Endothelial cell of umbilical vein (primary cell): ENCODE results near the gene HDAC9.

Experiments
- FOS ChIP-seq: IDR thresholded peaks from 2 replicates; pipeline ENCODE4 v1.6.1; 2011; ENCODE audit warnings: mild to moderate bottlenecking, low read length, moderate library complexity, borderline replicate concordance; ENCODE audit not compliant: insufficient read depth
- MYC ChIP-seq: IDR thresholded peaks from one replicate; pipeline ENCODE4 v1.6.1; 2011; ENCODE audit warnings: mild to moderate bottlenecking, low read depth, low read length
- TF ChIP-seq, protein P1 (sequence below), 2 donors: IDR thresholded peaks; 1 replicate in 1 of 2; 2 replicates in 1 of 2; pipeline ENCODE4 v1.5.1; 2011; ENCODE audit warnings: low read length in 2 of 2, mild to moderate bottlenecking in 2 of 2, moderate library complexity in 2 of 2, control low read depth in 1 of 2, inconsistent platforms in 1 of 2, low read depth in 1 of 2; ENCODE audit not compliant: insufficient read depth in 1 of 2; ENCODE audit errors: extremely low read depth in 1 of 2

DNA sequence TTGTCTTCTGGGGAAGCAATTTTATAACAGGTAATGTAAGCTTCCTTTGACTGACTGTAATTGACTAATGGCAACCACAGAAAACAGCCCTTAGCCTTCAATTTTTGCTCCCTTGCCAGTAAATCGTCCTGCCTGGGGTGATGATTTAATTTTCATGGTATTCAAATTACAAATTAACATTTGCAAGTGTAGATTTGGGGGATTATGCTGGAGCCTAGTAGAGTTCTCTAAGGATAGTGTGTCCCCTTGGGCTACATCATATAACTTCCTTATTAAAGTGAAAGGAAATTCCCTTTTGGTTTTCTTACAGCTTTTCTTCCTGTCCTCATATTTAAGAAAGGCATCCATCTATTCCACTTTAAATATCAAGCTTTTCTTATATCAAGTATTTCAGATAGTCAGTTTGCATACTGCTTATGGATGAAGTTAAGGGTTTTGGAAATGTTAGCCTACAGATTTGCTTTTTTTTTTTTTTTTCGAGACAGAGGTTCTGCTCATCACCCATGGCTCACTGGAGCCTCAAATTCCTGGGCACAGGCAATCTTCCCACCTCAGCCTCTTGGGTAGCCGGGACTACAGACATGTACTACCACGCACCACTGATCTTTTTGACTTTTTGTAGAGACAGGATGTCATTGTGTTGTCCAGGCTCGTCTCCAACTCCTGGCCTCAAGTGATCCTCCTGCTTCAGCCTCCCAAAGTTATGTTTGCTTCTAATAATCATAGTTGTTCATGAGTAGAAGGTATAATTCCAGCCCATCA lies 35.9 kb upstream of the HDAC9 start:
- TF ChIP-seq FOS, result no peak
- TF ChIP-seq, protein P1, sequence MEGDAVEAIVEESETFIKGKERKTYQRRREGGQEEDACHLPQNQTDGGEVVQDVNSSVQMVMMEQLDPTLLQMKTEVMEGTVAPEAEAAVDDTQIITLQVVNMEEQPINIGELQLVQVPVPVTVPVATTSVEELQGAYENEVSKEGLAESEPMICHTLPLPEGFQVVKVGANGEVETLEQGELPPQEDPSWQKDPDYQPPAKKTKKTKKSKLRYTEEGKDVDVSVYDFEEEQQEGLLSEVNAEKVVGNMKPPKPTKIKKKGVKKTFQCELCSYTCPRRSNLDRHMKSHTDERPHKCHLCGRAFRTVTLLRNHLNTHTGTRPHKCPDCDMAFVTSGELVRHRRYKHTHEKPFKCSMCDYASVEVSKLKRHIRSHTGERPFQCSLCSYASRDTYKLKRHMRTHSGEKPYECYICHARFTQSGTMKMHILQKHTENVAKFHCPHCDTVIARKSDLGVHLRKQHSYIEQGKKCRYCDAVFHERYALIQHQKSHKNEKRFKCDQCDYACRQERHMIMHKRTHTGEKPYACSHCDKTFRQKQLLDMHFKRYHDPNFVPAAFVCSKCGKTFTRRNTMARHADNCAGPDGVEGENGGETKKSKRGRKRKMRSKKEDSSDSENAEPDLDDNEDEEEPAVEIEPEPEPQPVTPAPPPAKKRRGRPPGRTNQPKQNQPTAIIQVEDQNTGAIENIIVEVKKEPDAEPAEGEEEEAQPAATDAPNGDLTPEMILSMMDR (IDR thresholded peaks at IDR 0.05; ENCODE audit: extremely low read depth in 1 of 2, insufficient read depth in 1 of 2, low read depth in 1 of 2, low read length in 2 of 2), result no peak
- no peak for TF ChIP-seq MYC
